ENCODE data around the gene GAP43.

The GAP43 gene

GRCh38 chr3:115692887-115693524 is 69.7 kb downstream of the GAP43 start:
- peak; percentile 81 for TF ChIP-seq CTCF (IDR thresholded peaks at IDR 0.05)

GRCh38 chr3:115693868-115694267 is 70.6 kb downstream of the GAP43 start:
- no peak for TF ChIP-seq CTCF (IDR thresholded peaks at IDR 0.05)

GRCh38 chr3:115695090-115695489 is 71.8 kb downstream of the GAP43 start:
- no peak for TF ChIP-seq CTCF (IDR thresholded peaks at IDR 0.05)

- no peak for TF ChIP-seq CTCF (IDR thresholded peaks at IDR 0.05)
Measured at GRCh38 chr3:115697263-115698053, 74.1 kb downstream of the GAP43 start.

- TF ChIP-seq CTCF (IDR thresholded peaks at IDR 0.05) = no peak
Measured at GRCh38 chr3:115698851-115699591, 75.7 kb downstream of the GAP43 start.

- no peak for TF ChIP-seq CTCF (IDR thresholded peaks at IDR 0.05)
Measured at GRCh38 chr3:115699706-115700105, 76.4 kb downstream of the GAP43 start.

- no peak for TF ChIP-seq CTCF (IDR thresholded peaks at IDR 0.05)
Measured at GRCh38 chr3:115702598-115702997, 79.3 kb downstream of the GAP43 start.
